ENCODE data around the gene PLXNA2. TPM values are rescaled to one million over a fixed set of nuclear protein-coding genes. Genes with fewer than 3 reads are reported as not detected.

The PLXNA2 gene
- polyA plus RNA-seq, 2 of the 4 experiments (the other 2 are of a cell fraction): 0.36 to 0.87 TPM

- no peak for FAIRE-seq
- H3K27ac ChIP-seq: no peak overlapping the region
- TF ChIP-seq POLR2A (IDR thresholded peaks at IDR 0.05; ENCODE audit: low read length): no peak
- no peak overlapping the region for H3K4me3 ChIP-seq
- CTCF ChIA-PET: interaction anchor here (0.6 to 3.8 kb wide), 3 partner anchors 11 to 205 kb away, joined by 3 to 21 read pairs (median 3); partner anchors contain the start of gene PLXNA2
- H3K9me3 ChIP-seq: no peaks in the 10 kb centered on the region
- no peaks in the 10 kb centered on the region for H3K4me1 ChIP-seq
- WGBS (ENCODE audit: missing lambda C conversion rate): 73% methylated on average over 17 of the region's 22 CpGs
- no peak for DNase-seq (ENCODE audit: low read depth in 1 of 2, low spot score in 1 of 2)
- H3K4me2 ChIP-seq: no peak overlapping the region
- POLR2A ChIA-PET: no interaction called here
- no peak for ATAC-seq
Measured at GRCh38 chr1:208039536-208040332, 204.4 kb downstream of the PLXNA2 start.

- no peaks in the 10 kb centered on the region for H3K4me1 ChIP-seq
- ChIA-PET POLR2A (no interaction called here), CTCF (interaction anchor here (1.0 to 3.1 kb wide), 6 partner anchors 9 to 207 kb away, joined by 3 to 11 read pairs (median 6); partner anchors contain the start of gene PLXNA2)
- H3K4me2 ChIP-seq: no peak overlapping the region
- H3K9me3 ChIP-seq: no peaks in the 10 kb centered on the region
- ATAC-seq: no peak; a peak in 1 of 6 replicates
- no peak for DNase-seq (ENCODE audit: low read depth in 1 of 2, low spot score in 1 of 2)
- 81% methylated on average over 14 of the region's 14 CpGs for WGBS (ENCODE audit: missing lambda C conversion rate)
- H3K4me3 ChIP-seq: no peak overlapping the region
- no peak for FAIRE-seq
- no peak overlapping the region for H3K27ac ChIP-seq
- TF ChIP-seq RARB (CRISPR knock-in tag; IDR thresholded peaks at IDR 0.05) (no peak), USF2 (IDR thresholded peaks at IDR 0.05) (no peak), FOSB (CRISPR knock-in tag; IDR thresholded peaks at IDR 0.05) (no peak), EHF (CRISPR knock-in tag; IDR thresholded peaks at IDR 0.05) (no peak), HOXA7 (CRISPR knock-in tag; IDR thresholded peaks at IDR 0.05) (no peak), JUN (IDR thresholded peaks at IDR 0.05) (no peak), ZFP36 (IDR thresholded peaks at IDR 0.05; ENCODE audit: borderline replicate concordance, partially characterized antibody) (no peak), HES2 (IDR thresholded peaks at IDR 0.05) (no peak), KDM5A (IDR thresholded peaks at IDR 0.05) (no peak), HDAC2 (IDR thresholded peaks at IDR 0.05) (no peak), NPAS2 (CRISPR knock-in tag; IDR thresholded peaks at IDR 0.05; ENCODE audit: borderline replicate concordance) (no peak), JUNB (IDR thresholded peaks at IDR 0.05) (no peak), MYC (IDR thresholded peaks at IDR 0.05; ENCODE audit: borderline replicate concordance, low read length) (no peak), PBX3 (IDR thresholded peaks at IDR 0.05) (no peak)
Measured at GRCh38 chr1:208038303-208038702, 205.9 kb downstream of the PLXNA2 start.

- Histone ChIP-seq H3K4me3 (no peak overlapping the region), H3K27ac (no peak overlapping the region), H3K4me2 (no peak overlapping the region), H3K4me1 (no peaks in the 10 kb centered on the region), H3K9me3 (no peaks in the 10 kb centered on the region)
- CTCF ChIA-PET: interaction anchor here (0.8 to 3.1 kb wide), 7 partner anchors 10 to 208 kb away, joined by 3 to 11 read pairs (median 6); partner anchors contain the start of gene PLXNA2
- ATAC-seq (no peak), DNase-seq (ENCODE audit: low read depth in 1 of 2, low spot score in 1 of 2) (no peak), FAIRE-seq (no peak)
- WGBS (ENCODE audit: missing lambda C conversion rate): 60% methylated on average over 9 of the region's 9 CpGs
- POLR2A ChIA-PET: no interaction called here
- TF ChIP-seq CHD2 (IDR thresholded peaks at IDR 0.05; ENCODE audit: low read length, partially characterized antibody): no peak
- TF ChIP-seq HMGXB4 (CRISPR knock-in tag; IDR thresholded peaks at IDR 0.05; ENCODE audit: borderline replicate concordance): no peak
- TF ChIP-seq CBX2 (IDR thresholded peaks at IDR 0.05; ENCODE audit: borderline replicate concordance, low read depth): no peak
- no peak for TF ChIP-seq FOSB (CRISPR knock-in tag; IDR thresholded peaks at IDR 0.05)
- TF ChIP-seq ZNF302 (CRISPR knock-in tag; IDR thresholded peaks at IDR 0.05): no peak
- no peak for TF ChIP-seq MAFK (IDR thresholded peaks at IDR 0.05; ENCODE audit: partially characterized antibody)
- no peak for TF ChIP-seq CBX8 (IDR thresholded peaks at IDR 0.05)
- TF ChIP-seq SMC3 (IDR thresholded peaks at IDR 0.05): no peak
- TF ChIP-seq E2F6 (IDR thresholded peaks at IDR 0.05; ENCODE audit: borderline replicate concordance, low read depth): no peak
- no peak for TF ChIP-seq RNF2 (IDR thresholded peaks at IDR 0.05; ENCODE audit: borderline replicate concordance, low read depth)
- no peak for TF ChIP-seq KDM1A (IDR thresholded peaks at IDR 0.05; ENCODE audit: low read depth)
- no peak for TF ChIP-seq POLR2A (IDR thresholded peaks at IDR 0.05; ENCODE audit: low read length)
- TF ChIP-seq SREBF2 (IDR thresholded peaks at IDR 0.05): no peak
- TF ChIP-seq POLR2AphosphoS2 (conservative IDR thresholded peaks at IDR 0.05; ENCODE audit: low read length): no peak
- no peak for TF ChIP-seq HOXB5 (CRISPR knock-in tag; IDR thresholded peaks at IDR 0.05)
- TF ChIP-seq BHLHE40 (IDR thresholded peaks at IDR 0.05; ENCODE audit: low read depth, low read length): no peak
- TF ChIP-seq CEBPB (IDR thresholded peaks at IDR 0.05): no peak
Measured at GRCh38 chr1:208036918-208037766, 207.0 kb downstream of the PLXNA2 start.
